GM21447 (cell line): Measurements from ENCODE around the gene CCDC154.

Experiments used
- ATAC-seq: cut with Tn5 transposase; IDR thresholded peaks from one replicate; pipeline ENCODE4 v1.9.1; 2021; ENCODE audit not compliant: unreplicated experiment

CCDC154 gene

GRCh38 chr16:1393613-1394176 is 50.7 kb downstream of the CCDC154 start:
- ATAC-seq, result no peak

- ATAC-seq, result no peak
These were observed 51.5 kb downstream of the CCDC154 start for GRCh38 chr16:1392826-1393225.

- ATAC-seq, result no peak
These were observed 54.0 kb downstream of the CCDC154 start for GRCh38 chr16:1390239-1390779.

- ATAC-seq, result no peak
These were observed 54.6 kb downstream of the CCDC154 start for GRCh38 chr16:1389762-1390161.

- ATAC-seq, result no peak
These were observed 57.0 kb downstream of the CCDC154 start for GRCh38 chr16:1387331-1387730.

GRCh38 chr16:1385232-1385631 is 59.1 kb downstream of the CCDC154 start:
- ATAC-seq, result no peak
